HPDE6-E6E7 (cell line): ENCODE data around the gene MFGE8.

Source experiments
- DNase-seq: peaks from one replicate; pipeline ENCODE4 v3.0.0; 2011; ENCODE audit warnings: missing footprints; ENCODE audit errors: extremely low spot score

MFGE8 gene

GRCh38 chr15:88872706-88873105 is 40.5 kb downstream of the MFGE8 start:
- DNase-seq: no peak

- DNase-seq: no peak
Measured at GRCh38 chr15:88872106-88872505, 41.1 kb downstream of the MFGE8 start.

DNA sequence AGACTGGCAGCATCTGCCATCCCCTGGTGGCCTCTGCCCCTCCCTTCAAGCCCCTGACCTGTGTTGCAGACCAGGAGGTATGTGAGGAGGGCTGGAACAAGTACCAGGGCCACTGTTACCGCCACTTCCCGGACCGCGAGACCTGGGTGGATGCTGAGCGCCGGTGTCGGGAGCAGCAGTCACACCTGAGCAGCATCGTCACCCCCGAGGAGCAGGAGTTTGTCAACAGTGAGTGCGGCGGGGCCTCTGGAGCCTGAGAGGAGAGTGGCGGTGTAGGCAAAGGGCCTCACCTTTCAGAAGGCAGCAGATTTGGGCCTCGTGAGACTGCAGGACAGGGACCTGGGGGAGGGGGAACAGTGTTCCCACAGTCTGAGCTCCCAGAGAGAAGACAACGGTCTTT is 41.9 kb downstream of the MFGE8 start:
- no peak for DNase-seq

- DNase-seq: no peak
Measured at GRCh38 chr15:88866295-88866881, 46.8 kb downstream of the MFGE8 start.

DNA sequence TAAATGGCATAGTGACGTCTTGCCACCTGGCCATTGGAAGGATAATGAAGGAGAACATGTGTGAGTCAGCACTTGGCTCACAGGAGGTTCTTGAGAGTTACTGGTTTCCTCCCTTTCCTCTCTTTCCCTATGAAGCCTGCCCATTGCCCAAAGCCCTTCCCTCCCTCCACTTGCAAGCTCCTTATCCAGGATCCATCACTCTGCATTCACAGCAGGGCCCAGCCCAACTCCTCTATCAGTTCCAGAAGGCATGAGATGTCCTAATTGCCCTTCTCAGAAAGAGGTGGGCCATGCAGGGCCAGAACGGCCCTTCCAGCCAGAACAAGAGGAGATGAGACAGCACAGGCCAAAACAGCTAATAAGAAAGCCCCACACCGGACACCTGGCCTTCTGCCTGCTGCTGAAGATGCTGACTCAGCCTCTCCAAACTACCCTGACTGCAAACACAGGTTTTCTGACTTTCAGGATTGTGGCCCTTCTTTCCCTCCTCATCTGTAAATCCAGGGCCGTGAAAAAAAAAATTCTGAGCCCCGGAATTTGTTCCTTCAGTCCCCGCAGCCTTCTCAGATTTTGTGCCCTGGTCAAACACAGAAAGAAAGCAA is 47.6 kb downstream of the MFGE8 start:
- DNase-seq: no peak

DNA sequence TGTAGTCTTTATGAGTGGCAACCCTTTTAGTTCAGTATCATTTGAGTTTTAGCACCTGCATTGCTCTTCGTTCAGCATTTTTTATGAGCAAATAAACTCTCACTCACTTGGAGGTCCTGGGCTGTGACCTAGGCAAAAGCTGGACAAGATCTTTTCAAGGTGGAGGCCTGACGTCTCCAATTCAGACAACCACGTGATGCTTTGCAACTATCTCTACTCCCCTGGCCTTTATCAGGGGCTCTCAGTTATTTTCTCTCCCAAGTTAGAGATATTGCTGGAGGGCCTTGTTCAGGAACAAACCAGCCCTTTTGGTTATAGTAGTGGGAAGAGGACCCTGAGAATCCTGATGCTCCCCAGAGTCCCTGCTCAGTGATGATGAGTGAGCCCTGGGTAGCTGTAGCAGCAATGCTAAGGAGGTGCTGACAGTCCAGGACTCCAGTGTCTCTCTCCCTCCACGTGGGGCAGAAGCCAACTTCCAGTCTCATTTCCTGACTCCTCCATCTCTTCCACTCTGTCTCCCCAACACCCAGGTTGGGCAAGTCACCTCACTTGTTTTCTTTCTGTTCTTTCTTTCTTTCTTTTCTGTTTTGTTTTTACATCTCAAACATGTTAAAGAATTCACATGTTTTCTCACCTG is 48.2 kb downstream of the MFGE8 start:
- no peak for DNase-seq

DNA sequence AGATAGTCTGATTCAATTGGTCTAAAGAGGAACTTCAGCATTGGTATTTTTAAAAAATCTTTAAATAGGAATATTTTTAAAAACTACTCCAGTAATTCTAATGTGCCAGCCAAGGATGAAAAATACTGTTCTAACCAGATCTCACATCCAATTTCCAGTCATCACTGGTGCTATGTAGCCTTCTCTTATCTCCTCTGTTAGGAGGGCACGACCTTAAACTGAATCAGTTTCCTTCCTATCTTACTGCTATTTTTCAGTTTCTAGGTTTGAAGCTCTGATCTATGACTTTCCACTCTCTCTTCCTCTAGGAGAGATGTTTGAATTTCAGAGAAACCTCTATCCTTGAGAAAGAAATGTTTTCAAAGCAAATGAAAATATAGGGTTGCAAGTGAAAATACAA is 49.8 kb downstream of the MFGE8 start:
- DNase-seq: no peak

- no peak for DNase-seq
Measured at GRCh38 chr15:88860212-88860611, 53.0 kb downstream of the MFGE8 start.

GRCh38 chr15:88859550-88859949 is 53.6 kb downstream of the MFGE8 start:
- no peak for DNase-seq

DNA sequence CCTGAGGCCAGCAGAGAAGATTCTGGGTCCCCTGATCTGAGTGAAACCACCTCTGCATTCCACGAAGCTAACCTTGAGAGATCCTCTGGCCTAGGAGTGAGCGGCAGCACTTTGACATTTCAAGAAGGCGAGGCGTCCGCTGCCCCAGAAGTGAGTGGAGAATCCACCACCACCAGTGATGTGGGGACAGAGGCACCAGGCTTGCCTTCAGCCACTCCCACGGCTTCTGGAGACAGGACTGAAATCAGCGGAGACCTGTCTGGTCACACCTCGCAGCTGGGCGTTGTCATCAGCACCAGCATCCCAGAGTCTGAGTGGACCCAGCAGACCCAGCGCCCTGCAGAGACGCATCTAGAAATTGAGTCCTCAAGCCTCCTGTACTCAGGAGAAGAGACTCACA is 54.2 kb downstream of the MFGE8 start:
- DNase-seq: no peak

DNA sequence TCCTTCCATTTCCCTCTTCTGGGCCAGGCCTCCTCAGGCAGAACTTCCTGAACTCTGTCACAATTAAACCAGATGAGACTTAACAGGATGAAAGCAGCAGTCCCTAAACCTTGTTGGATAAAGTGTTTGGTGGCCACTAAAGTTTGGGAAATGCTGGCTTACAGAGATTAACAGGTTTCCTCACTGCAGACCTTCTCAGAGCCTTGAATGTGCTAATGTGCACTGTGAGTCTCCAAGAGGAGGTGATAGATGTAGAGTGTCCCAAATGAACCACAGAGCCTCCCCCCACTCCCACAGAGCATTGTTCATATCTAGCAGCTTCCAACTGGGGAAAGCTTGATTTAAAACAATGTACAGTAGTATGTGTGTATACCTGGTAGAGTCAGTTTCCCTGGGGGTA is 60.7 kb downstream of the MFGE8 start:
- DNase-seq: no peak

DNA sequence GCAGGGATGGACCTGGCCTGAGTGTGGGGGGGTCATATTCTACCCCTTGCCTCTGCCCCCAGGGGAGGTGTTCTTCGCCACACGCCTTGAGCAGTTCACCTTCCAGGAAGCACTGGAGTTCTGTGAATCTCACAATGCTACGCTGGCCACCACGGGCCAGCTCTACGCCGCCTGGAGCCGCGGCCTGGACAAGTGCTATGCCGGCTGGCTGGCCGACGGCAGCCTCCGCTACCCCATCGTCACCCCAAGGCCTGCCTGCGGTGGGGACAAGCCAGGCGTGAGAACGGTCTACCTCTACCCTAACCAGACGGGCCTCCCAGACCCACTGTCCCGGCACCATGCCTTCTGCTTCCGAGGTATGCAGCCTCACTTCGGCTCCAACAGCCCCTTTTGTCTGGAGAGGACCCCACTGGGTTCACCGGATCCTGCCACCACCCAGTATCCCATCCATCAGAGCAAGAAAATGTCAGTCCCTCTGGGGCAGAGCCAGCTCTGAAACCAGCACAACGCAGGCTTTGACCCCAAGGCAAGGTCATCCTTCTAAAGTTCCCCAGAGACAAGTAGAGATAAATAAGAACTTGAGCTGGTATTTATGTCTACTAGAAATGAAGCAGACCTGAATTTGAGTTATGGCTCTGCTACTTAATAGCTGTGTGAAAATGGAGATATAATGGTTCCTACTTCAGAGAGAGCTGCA is 63.7 kb downstream of the MFGE8 start:
- no peak for DNase-seq
